OCI-LY7 (cell line): Measurements from ENCODE around the gene CSF2RB.

Experiments
- EZH2phosphoT487 ChIP-seq: fragments of 200-600 bp; sonication (generic); IDR thresholded peaks from 2 replicates; pipeline ENCODE4 v1.6.1; 2018; ENCODE audit warnings: low read depth, borderline replicate concordance, mild to moderate bottlenecking, mixed run types, antibody characterized with exemption, low read length, moderate library complexity, mixed read lengths
- TF ChIP-seq, protein P1 (sequence below): fragments of 200-600 bp; sonication (generic); conservative IDR thresholded peaks from 2 replicates; pipeline ENCODE4 v1.5.1; 2014; ENCODE audit warnings: mild to moderate bottlenecking, antibody characterized with exemption, low read length, moderate library complexity, mixed read lengths

DNA sequence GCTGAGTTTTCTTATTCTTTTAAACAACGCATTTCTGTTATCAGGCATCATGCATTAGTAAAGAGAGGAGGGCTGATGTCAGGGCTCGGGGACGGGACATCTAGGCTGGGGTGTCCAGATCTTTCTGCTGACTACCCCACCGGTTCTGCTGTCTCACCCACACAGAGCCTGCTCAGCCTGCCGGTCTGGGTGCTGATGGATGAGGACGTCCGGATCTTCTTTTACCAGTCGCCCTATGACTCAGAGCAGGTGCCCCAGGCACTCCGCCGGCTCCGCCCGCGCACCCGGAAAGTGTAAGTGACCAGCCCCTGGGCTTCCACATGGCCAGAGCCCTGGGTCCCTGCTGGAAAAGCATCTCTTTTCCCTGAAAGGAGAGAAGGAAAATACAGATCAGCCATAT lies 43.2 kb upstream of the CSF2RB start:
- TF ChIP-seq EZH2phosphoT487 = no peak
- TF ChIP-seq, protein P1, sequence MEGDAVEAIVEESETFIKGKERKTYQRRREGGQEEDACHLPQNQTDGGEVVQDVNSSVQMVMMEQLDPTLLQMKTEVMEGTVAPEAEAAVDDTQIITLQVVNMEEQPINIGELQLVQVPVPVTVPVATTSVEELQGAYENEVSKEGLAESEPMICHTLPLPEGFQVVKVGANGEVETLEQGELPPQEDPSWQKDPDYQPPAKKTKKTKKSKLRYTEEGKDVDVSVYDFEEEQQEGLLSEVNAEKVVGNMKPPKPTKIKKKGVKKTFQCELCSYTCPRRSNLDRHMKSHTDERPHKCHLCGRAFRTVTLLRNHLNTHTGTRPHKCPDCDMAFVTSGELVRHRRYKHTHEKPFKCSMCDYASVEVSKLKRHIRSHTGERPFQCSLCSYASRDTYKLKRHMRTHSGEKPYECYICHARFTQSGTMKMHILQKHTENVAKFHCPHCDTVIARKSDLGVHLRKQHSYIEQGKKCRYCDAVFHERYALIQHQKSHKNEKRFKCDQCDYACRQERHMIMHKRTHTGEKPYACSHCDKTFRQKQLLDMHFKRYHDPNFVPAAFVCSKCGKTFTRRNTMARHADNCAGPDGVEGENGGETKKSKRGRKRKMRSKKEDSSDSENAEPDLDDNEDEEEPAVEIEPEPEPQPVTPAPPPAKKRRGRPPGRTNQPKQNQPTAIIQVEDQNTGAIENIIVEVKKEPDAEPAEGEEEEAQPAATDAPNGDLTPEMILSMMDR = no peak
